HG02970 (cell line): Measurements from ENCODE around the gene UTP14A.

Experiments used
- ATAC-seq: cut with Tn5 transposase; IDR thresholded peaks from one replicate; pipeline ENCODE4 v1.9.1; 2021; ENCODE audit warnings: mild to moderate bottlenecking, moderate library complexity, moderate number of reproducible peaks; ENCODE audit not compliant: unreplicated experiment, low FRiP score

The UTP14A gene

DNA sequence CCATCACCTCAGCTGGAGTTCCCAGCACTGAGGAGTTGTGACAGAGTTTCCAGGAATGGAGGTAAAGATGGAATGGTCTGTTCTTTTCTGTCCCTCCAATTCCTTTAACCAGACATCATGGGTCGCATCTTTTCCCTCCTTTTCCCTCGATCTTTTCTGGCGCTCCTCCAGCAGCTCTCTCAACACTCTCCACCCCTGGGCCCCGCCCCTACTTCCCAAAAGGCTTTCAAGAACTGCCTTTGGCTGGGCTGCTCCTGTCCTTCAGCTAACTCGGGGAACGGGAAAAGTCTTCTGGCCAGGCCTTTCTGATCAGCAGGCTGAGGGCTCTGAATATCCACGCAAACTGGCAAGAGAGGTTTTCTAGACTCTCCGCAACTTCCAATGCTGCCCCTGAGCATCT is 34.0 kb downstream of the UTP14A start:
- no peak for ATAC-seq

DNA sequence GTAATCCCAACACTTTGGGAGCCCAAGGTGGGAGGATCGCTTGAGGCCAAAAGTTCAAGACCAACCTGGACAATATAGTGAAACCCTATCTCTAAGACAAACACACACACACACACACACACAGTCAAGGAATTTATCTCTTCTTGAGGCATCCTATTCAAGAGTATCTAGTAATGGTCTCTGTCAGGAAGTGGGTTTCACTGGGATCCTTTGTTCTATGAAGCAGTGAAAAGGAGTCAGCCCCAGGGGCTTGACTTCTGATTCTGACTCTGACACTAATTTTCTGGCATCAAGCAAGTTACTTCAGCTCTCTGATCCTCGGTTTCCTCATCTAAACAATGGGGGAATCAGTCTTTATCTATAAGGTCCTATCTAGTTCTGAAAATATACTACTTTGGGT is 34.8 kb downstream of the UTP14A start:
- no peak for ATAC-seq

DNA sequence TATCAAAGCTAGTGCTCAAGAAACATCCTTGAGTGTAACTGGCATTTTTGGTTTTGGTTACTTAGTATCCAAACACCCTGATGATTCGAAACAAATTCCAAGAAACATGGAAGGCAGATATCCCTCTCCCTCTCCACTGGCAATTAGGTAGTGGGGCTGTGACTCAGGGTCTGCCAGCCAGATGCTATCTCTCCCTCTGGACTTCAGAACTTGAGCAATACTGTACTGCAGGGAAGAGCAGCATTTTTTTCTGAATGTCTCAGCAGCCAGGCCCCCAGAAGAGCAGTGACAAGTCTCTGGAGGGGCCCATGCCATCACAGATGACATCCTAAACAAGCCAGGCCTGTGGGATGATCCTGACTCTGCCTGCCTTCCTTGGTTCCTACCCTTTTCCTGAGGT is 39.2 kb downstream of the UTP14A start:
- ATAC-seq = no peak

DNA sequence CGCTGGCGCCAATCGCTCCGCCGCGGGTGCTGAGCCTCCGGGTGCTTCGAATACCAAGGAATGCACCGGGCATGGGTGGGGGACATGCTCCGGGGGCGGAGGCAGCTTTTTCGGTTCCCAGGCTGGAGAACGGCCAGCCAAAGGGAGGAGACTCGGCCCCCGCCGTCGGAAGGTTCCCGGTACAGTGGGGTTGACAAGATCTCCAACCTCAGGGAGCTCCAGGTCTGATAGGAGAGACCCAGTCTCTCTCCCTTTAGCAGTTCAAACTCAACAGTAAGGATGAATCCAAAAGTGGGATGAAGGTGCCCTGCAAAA is 47.3 kb downstream of the UTP14A start:
- no peak for ATAC-seq

DNA sequence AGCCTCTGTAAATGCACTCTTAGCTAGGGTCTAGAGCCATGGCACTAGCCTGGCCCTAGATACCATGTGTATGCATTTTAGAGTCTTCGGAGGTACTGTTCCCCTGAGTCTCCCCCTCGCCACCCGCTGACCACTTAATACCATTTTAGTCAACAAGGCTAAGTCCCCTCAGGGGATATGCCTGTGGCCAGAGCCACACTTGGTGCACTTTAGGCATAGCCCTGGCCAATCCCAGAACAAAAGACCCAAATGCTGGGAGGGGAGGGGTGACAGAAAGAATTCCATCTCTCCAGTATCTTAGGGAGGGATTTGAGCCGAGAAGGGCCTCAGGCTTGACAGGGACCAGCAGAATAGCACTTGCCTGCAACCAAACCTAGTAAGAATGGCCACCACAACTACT is 47.9 kb downstream of the UTP14A start:
- no peak for ATAC-seq

DNA sequence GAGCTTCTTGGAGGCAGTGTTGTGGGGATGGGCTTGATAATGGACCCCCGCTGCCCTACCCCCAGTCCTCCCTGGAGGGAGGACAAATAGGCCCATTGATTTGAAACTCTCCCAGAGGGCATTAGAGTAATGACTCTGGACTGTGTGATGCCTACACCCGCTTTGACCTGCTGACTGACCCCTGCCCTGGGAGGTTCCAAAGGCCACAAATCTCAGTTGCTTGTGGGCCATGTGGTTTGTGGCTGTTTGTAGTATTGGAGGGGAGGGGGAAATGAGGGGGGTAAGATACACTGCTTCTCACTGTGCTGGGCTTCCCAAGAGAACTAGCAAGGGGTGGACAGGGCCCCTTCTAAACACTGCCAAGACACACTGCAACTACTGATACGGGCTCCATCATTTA is 48.8 kb downstream of the UTP14A start:
- no peak for ATAC-seq

DNA sequence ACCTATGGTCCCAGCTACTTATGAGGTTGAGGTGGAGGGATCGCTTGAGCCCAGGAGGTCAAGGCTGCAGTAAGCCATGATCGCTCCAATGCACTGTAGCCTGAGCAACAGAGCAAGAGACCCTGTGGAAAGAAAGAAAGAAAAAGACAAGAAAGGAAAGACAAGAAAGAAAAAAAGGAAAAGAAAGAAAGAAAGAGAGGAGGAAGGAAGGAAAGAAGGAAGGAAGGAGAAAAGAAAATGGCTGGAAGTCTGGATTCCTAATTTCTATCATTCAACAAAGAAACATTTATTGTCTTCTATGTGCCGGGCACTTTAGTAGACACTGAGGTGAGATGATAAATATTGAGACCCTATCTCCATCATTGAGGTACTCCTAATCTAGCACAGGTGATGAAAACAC is 49.7 kb downstream of the UTP14A start:
- ATAC-seq = no peak

DNA sequence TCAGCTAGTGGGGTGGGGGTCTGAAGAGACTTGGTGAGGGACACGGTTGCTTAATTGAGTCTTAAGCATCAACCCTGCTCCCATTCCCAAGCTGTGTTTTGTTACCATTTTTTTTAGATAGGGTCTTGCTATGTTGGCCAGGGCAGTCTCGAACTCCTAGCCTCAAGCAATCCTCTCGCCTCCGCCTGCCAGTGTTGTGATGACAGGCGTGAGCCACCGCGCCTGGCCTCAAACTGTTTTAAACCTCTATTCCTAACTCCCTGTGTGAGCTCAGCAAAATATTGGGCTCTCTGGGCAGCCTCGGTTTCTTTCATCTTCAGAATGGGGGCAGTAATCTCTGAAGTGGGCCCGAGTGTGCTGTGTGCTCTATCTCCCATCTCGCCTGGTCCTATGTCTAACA is 50.2 kb downstream of the UTP14A start:
- ATAC-seq = no peak

DNA sequence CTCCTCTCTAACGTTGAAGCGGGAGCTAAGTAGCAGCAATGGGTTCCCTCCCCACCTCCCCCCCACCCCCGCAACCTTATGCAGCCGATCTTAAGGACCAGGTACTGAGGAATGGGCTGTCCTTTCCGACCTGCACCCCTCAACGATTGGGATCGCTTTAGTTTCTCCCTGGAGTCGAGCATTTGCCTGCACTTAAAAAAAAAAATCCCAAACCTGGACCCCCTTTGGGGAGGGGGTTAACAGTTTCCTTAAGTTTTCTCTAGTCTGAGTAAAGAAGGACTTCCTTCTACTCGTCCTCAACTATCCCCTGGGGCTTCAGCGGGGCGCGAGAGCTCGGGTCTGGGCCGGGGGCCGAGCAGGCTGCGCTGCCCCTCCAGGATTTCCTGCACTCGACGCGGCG is 50.8 kb downstream of the UTP14A start:
- no peak for ATAC-seq

DNA sequence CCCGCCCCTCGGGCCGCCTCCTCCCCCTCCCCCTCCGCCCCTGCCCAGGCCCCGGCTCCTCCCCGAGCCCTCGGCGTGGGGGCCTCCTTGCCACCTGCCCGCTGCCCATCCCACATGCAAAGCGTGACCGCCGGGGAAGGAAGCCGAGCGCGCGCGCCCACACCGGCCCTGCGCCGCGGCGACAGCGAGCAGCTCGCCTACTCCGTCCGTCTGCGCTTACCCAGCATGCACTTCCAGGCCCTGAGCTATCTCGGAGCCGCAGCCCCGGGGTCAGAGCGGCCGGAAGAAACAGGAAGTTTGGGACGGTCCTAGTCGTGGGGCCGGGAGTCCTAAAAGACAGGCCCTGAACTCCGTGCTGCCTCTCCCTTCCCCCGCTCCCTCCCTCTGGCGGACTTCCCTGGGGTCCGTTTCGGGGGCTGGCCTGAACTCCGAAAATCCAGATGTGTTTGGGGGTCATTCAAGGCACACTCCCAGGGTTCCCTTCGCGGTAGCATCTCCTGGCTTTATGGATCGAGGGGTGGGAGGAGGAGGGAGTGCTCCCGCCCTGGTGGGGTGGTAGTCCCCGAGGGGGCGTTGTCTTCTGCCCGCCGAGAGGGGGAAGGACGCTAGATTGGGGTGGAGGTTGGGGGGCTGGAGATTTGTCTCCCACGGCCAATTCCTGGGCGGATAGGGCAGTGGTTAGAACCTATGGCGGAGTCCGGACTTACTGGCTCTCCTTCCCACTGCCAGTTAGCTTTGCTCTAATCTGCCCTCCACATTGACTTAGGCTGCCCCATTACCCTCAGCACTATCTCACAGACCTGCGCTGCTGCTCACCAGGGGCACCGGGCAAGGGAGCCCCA is 51.5 kb downstream of the UTP14A start:
- no peak for ATAC-seq

DNA sequence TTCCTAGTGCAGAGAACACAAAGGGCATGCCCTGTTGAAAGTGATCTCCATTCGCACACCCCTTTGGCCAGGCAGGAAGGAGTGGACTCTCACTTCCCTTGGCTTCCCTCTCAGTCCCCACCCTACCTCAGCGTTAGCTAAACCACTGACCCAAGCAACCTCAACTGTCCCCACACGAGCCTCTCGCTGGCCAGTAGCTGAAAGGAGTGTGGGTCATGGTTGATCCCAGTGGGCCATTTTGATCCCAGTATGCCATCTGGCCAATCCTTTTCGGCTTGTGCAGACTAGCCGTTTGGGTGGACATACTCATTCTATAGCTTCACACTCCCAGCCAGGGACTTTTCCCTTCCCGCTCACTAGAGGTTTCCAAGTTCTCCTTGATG is 52.1 kb downstream of the UTP14A start:
- no peak for ATAC-seq

DNA sequence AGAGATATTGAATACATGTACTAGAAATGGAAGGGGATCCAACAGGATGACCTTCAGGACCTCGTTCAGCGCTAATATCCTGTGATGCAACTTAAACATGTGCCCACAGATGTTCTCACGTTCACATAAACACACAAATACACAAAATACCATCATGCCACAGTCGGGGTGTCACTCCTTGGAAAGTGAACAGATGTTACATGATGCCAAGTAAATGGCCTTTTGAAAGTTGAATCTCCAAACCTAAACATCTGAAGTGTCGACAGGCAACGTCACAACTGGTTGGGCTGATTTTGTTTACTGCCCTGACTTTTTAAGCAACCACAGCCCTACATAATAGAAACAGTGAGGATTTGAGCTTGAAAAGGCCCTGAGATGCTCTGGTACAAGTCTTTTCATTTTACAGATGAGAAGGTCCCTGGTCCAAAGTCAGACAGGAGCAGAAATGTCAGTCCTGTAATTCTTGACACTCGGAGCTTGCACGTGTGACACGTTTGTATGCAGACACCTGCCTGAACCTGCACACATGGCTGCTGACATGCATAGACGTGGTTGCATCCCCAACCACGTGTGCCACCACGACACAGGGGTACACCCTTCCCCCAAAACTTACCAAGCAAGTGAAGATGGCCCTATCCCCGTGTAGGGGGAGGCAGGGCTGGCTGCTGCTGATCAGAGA is 53.0 kb downstream of the UTP14A start:
- ATAC-seq = no peak

DNA sequence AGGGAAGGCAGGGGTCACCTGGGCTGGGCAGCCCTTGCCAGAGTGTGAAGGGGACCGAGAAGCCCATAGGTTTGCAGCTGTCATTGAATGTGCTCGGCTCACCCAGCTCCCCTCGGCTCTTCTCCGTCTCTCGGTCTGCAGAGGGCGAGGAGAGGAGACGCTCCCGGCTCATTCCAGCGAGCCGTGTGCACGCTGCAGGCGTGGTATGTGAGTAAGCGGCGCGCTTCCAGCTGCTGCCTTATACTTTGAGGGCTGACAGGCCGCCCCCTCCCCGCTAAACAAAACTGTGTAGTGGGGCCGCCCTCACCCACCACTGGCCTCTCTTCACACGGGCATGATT is 53.5 kb downstream of the UTP14A start:
- ATAC-seq = no peak

DNA sequence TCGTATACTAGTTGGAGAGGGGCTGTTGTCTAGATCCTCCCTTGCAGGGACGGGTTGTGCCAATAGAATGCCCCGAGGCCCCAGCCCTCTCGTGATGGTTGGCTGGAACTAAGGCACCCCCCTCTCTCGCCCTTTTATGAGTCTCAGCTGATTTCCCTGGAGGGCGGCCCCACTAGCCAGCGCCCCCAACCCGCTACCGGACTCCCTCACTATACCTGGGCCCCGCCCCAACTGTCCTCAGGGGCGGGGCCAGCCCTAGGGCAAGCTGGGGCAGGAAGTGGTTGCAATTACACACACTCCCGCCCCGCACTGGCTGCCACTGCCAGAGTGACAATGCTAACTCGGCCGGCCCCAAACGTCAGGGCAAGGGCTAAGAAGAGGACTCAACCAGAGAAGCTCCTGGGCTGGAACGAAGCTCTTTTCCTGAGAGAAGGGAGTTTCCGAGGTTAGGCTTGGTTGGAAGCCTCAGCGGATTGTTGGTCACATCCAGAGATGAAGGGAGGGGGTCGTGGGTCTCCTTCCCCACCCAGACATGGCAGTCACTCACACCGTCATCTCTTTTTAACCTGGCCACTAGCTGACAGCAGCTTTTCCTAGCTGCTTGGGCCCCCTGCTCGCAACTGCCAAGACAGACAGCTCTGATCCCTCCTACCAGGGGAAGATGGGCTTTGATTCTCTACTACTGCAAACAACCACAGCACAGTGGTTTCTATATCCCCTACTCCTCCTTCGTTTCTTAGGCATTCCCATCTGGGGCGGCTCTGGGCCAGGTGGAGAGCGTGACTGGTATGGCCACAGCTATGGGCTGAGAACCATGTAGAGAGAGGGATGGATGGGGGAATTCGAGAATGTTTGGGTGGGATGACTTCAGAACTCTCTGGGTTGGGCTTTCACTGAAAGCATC is 55.5 kb downstream of the UTP14A start:
- ATAC-seq = peak; percentile 73

DNA sequence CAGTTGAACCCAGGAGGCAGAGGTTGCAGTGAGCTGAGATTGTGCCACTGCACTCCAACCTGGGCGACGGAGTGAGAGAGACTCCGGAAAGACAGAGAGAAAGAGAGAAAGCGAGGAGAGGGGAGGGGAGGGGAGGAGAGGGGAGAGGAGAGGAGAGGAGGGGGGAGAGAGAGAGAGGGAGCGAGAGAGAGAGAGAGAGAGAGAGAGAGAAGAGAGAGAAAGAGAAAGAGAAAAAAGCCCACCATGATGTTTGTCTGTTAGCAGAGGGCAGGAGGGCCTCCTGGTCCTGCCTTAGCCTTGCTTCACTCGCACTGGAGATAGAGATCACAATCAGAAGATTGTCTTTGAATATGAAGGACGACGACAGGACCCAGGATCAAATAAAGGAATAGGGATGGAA is 57.8 kb downstream of the UTP14A start:
- ATAC-seq = no peak

DNA sequence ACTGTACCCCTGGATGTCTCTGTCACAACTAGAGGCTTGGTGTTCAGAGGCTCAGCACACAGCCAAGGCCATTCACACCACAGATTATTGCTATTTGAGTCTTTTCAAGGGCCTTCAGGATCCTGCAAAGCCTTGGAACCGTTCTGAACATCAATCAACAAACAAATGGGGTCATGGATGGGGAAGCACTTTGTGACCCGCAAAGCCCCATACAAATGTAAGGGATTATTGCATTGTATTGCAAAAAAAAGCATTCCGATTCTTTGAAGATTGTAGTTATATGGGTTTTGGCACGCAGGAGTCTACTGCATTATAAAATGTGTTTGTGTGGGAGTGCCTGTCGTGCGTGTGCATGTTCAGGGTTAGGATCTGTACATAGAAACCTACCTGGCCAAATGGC is 59.2 kb downstream of the UTP14A start:
- ATAC-seq = no peak

DNA sequence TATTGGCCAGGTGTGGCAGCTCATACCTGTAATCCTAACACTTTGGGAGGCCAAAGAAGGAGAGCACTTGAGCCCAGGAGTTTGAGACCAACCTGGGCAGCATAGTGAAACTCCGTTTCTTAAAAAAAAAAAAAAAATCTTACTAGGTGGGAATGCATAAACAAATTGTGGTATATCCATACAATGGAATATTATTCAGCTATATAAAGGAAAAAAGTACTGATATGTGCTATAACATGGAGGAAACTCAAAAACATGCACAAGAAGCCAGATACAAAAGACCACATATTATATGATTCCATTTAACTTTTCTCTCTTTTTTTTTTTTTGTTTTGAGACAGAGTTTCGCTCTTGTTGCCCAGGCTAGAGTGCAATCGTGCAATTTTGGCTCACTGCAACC is 63.0 kb downstream of the UTP14A start:
- no peak for ATAC-seq

DNA sequence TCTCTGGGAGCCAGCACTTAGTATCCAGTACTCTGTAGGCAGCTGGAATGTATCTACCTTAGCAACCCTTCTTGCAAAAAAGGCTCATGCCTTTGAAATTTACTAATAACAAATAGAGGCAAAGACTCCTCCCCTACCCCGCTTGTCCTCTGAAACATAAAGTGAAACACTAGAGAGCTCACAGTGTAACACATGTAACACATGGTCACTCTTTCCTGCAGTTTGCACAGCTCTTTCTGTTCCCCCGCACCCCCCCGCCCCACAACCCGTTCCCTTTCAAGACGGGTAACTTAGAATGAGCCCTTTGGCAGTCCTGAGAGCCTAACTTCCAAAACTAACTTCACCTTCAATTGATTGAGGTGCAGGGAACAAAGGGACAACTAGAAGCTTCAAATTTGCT is 70.5 kb downstream of the UTP14A start:
- ATAC-seq = no peak
